Measurements from ENCODE around the gene MYO5A.

DNA sequence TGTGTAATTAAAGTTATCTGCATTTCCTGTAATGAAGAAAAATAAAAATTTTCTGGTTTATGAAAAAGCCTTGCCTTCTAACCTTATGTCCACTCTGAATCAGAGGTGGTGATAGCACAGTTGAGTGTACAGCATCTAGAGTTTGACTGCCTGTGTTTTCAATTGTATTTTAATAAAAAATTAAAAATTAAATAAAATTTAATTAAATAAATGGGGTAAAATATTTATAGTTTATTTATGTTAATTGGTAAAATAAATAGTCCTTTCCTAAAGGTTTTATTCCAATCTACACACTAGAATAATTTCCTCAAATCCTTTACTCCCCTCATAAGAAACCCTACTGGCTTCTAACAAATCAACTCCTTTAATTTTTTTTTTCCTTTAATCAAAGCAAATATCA, 121.3 kb downstream of the MYO5A start:
- TF ChIP-seq, protein P1, sequence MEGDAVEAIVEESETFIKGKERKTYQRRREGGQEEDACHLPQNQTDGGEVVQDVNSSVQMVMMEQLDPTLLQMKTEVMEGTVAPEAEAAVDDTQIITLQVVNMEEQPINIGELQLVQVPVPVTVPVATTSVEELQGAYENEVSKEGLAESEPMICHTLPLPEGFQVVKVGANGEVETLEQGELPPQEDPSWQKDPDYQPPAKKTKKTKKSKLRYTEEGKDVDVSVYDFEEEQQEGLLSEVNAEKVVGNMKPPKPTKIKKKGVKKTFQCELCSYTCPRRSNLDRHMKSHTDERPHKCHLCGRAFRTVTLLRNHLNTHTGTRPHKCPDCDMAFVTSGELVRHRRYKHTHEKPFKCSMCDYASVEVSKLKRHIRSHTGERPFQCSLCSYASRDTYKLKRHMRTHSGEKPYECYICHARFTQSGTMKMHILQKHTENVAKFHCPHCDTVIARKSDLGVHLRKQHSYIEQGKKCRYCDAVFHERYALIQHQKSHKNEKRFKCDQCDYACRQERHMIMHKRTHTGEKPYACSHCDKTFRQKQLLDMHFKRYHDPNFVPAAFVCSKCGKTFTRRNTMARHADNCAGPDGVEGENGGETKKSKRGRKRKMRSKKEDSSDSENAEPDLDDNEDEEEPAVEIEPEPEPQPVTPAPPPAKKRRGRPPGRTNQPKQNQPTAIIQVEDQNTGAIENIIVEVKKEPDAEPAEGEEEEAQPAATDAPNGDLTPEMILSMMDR (conservative IDR thresholded peaks at IDR 0.05): no peak
- TF ChIP-seq ZFX (IDR thresholded peaks at IDR 0.05): no peak

Data from C4-2B (cell line).